ENCODE results near the gene PPARG.

The PPARG gene

DNA sequence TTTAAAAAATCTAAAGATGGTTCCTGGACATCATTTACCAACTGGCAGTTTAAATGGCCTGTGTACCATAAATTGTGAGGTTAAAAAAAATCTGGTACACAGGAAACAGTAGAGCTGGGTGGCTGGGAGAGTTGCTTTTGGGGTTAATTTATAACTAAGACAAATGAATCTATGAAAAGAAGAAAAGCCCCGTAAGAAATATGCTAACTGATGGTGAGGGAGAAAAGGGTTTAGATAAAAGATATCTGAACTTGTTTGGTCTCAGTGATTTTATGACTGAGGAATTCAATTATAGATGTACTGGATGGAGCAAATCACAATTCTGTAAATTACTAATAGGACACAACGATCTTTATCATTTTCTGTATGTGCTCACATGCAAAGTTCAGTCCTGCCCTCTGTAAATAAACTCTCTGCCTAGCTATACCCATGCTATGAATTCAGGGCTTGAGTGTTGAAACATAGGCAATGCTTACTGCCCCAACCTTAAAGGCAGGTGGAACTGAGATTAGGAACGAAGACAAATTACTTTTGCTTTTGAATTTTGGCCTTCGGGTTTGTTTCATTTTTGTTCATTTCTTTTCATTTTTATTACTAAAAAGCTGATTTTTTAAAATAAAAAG lies 28.0 kb downstream of the PPARG start:
- Histone ChIP-seq H2AFZ (no peak overlapping the region), H3K36me3 (ENCODE audit: control insufficient read depth, insufficient read depth, low read length) (no peaks in the 10 kb centered on the region), H3K27ac (no peak overlapping the region), H3K9me3 (ENCODE audit: control insufficient read depth, low read length) (no peaks in the 10 kb centered on the region), H3K27me3 (ENCODE audit: control insufficient read depth, insufficient read depth, low read length) (no peaks in the 10 kb centered on the region), H3K4me2 (ENCODE audit: low read length) (no peak overlapping the region), H3K79me2 (no peaks in the 10 kb centered on the region), H3K4me1 (no peaks in the 10 kb centered on the region), H3K4me3 (ENCODE audit: low read depth, low read length) (no peak overlapping the region), H3K9ac (no peak overlapping the region)
- TF ChIP-seq, protein P1, sequence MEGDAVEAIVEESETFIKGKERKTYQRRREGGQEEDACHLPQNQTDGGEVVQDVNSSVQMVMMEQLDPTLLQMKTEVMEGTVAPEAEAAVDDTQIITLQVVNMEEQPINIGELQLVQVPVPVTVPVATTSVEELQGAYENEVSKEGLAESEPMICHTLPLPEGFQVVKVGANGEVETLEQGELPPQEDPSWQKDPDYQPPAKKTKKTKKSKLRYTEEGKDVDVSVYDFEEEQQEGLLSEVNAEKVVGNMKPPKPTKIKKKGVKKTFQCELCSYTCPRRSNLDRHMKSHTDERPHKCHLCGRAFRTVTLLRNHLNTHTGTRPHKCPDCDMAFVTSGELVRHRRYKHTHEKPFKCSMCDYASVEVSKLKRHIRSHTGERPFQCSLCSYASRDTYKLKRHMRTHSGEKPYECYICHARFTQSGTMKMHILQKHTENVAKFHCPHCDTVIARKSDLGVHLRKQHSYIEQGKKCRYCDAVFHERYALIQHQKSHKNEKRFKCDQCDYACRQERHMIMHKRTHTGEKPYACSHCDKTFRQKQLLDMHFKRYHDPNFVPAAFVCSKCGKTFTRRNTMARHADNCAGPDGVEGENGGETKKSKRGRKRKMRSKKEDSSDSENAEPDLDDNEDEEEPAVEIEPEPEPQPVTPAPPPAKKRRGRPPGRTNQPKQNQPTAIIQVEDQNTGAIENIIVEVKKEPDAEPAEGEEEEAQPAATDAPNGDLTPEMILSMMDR (IDR thresholded peaks at IDR 0.05): no peak

GRCh38 chr3:12317914-12318313 lies 29.0 kb downstream of the PPARG start:
- no peaks in the 10 kb centered on the region for H3K27me3 ChIP-seq (ENCODE audit: control insufficient read depth, insufficient read depth, low read length)
- H2AFZ ChIP-seq: no peak overlapping the region
- no peak overlapping the region for H3K9ac ChIP-seq
- no peaks in the 10 kb centered on the region for H3K9me3 ChIP-seq (ENCODE audit: control insufficient read depth, low read length)
- no peak overlapping the region for H3K4me2 ChIP-seq (ENCODE audit: low read length)
- no peaks in the 10 kb centered on the region for H3K36me3 ChIP-seq (ENCODE audit: control insufficient read depth, insufficient read depth, low read length)
- H3K27ac ChIP-seq: no peak overlapping the region
- TF ChIP-seq, protein P1 (IDR thresholded peaks at IDR 0.05): no peak
- H3K4me1 ChIP-seq: no peaks in the 10 kb centered on the region
- H3K79me2 ChIP-seq: no peaks in the 10 kb centered on the region
- no peak overlapping the region for H3K4me3 ChIP-seq (ENCODE audit: low read depth, low read length)

DNA sequence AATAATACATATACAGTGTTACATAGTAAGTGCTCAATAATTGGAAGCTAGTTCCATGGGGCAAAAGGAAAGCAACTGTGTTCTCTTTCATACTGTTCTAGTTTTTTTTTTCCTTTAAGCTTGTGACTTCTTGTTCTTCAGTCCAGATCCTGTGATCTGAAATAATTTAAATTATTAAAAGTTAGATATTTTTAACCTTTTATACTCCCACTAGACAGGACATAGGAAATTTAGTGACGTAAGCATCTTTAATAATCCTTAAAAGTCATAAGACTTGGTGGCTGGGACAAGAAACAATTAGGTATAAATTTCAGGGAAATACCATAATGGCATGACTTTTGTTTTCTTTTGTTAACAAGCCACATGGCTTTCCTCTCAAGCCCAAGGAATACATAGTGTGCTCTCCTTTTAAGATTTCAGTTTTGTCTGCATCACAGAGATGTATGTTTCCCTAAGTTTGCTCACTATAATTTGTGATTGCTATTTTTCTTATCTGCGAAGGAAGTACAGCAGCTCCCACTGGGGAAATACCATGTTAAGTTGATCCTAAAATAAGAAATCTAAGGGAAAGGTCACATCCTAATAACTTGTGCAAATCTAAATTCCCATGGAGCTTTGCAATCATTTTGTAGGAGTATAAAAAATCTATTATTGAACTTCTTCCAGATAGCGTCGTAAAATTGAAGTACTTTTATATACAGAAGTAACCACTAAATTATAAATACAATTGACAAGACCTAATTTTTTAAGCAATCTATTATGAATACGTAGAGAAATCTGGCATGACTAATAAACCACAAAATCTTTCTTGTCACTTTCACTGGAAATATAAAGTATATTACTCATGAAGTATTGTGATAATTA lies 30.1 kb downstream of the PPARG start:
- H3K27ac ChIP-seq: no peak overlapping the region
- no peak overlapping the region for H3K4me3 ChIP-seq (ENCODE audit: low read depth, low read length)
- no peak overlapping the region for H2AFZ ChIP-seq
- no peaks in the 10 kb centered on the region for H3K9me3 ChIP-seq (ENCODE audit: control insufficient read depth, low read length)
- no peaks in the 10 kb centered on the region for H3K27me3 ChIP-seq (ENCODE audit: control insufficient read depth, insufficient read depth, low read length)
- H3K9ac ChIP-seq: no peak overlapping the region
- H3K4me1 ChIP-seq: no peaks in the 10 kb centered on the region
- H3K4me2 ChIP-seq (ENCODE audit: low read length): no peak overlapping the region
- H3K79me2 ChIP-seq: no peaks in the 10 kb centered on the region
- H3K36me3 ChIP-seq (ENCODE audit: control insufficient read depth, insufficient read depth, low read length): no peaks in the 10 kb centered on the region
- TF ChIP-seq, protein P1 (IDR thresholded peaks at IDR 0.05): no peak

GRCh38 chr3:12321015-12321414 lies 32.1 kb downstream of the PPARG start:
- no peak overlapping the region for H3K9ac ChIP-seq
- no peaks in the 10 kb centered on the region for H3K36me3 ChIP-seq (ENCODE audit: control insufficient read depth, insufficient read depth, low read length)
- no peaks in the 10 kb centered on the region for H3K9me3 ChIP-seq (ENCODE audit: control insufficient read depth, low read length)
- H3K79me2 ChIP-seq: no peaks in the 10 kb centered on the region
- TF ChIP-seq, protein P1 (IDR thresholded peaks at IDR 0.05): no peak
- H3K27me3 ChIP-seq (ENCODE audit: control insufficient read depth, insufficient read depth, low read length): no peaks in the 10 kb centered on the region
- H2AFZ ChIP-seq: no peak overlapping the region
- H3K27ac ChIP-seq: no peak overlapping the region
- H3K4me3 ChIP-seq (ENCODE audit: low read depth, low read length): no peak overlapping the region
- H3K4me2 ChIP-seq (ENCODE audit: low read length): no peak overlapping the region
- H3K4me1 ChIP-seq: no peaks in the 10 kb centered on the region
